T-helper 2 cell treated with Interferon-gamma antibody and Interleukin-4, amounts not matched to agents 5 μg/mL and 100 μg/mL, for 36 hours (primary cell): ENCODE data around the gene NFKB2.

Experiments
- DNase-seq: peaks from one replicate; pipeline ENCODE4 v3.0.0; 2021; ENCODE audit warnings: low spot score
- H3K27ac Mint-ChIP-seq: one replicate; pipeline ENCODE4 v1.8.0; 2021; ENCODE audit warnings: mild to moderate bottlenecking, mixed read lengths
- H3K27me3 Mint-ChIP-seq: one replicate; pipeline ENCODE4 v1.8.0; 2021; ENCODE audit warnings: low read depth, mixed read lengths
- H3K36me3 Mint-ChIP-seq: one replicate; pipeline ENCODE4 v1.8.0; 2021; ENCODE audit warnings: low read depth, mixed read lengths
- H3K4me1 Mint-ChIP-seq: one replicate; pipeline ENCODE4 v1.8.0; 2021; ENCODE audit warnings: low read depth, mixed read lengths
- H3K4me3 Mint-ChIP-seq: one replicate; pipeline ENCODE4 v1.8.0; 2022; ENCODE audit warnings: mild to moderate bottlenecking, moderate library complexity, mixed read lengths
- H3K9me3 Mint-ChIP-seq: one replicate; pipeline ENCODE4 v1.8.0; 2021; ENCODE audit warnings: mixed read lengths

The NFKB2 gene

GRCh38 chr10:102400076-102400475 lies 4.6 kb downstream of the NFKB2 start:
- Mint-ChIP-seq H3K4me1 (peaks cover 21% of the 10 kb centered on the region), H3K9me3 (no peaks in the 10 kb centered on the region), H3K27me3 (no peaks in the 10 kb centered on the region), H3K36me3 (peaks cover 49% of the 10 kb centered on the region), H3K27ac (no peak overlapping the region), H3K4me3 (peak overlapping the region; percentile 64)
- DNase-seq, result no peak

GRCh38 chr10:102400598-102401341 lies 5.3 kb downstream of the NFKB2 start:
- no peak overlapping the region for H3K4me3 Mint-ChIP-seq
- H3K36me3 Mint-ChIP-seq, result peaks cover 47% of the 10 kb centered on the region
- H3K4me1 Mint-ChIP-seq, result peaks cover 21% of the 10 kb centered on the region

GRCh38 chr10:102401342-102401654 lies 5.8 kb downstream of the NFKB2 start:
- Mint-ChIP-seq H3K9me3 (no peaks in the 10 kb centered on the region), H3K27me3 (no peaks in the 10 kb centered on the region), H3K27ac (no peak overlapping the region), H3K36me3 (peaks cover 43% of the 10 kb centered on the region), H3K4me1 (peaks cover 17% of the 10 kb centered on the region), H3K4me3 (no peak overlapping the region)
- no peak for DNase-seq

More at GRCh38 chr10:102400598-102401341, 5.3 kb downstream of the NFKB2 start:
- no peak for DNase-seq
- Mint-ChIP-seq H3K27ac (no peak overlapping the region), H3K9me3 (no peaks in the 10 kb centered on the region), H3K27me3 (no peaks in the 10 kb centered on the region)

- Mint-ChIP-seq H3K36me3 (peaks cover 37% of the 10 kb centered on the region), H3K4me3 (no peak overlapping the region), H3K4me1 (peaks cover 12% of the 10 kb centered on the region), H3K9me3 (no peaks in the 10 kb centered on the region), H3K27ac (no peak overlapping the region), H3K27me3 (no peaks in the 10 kb centered on the region)
- no peak for DNase-seq
Measured at GRCh38 chr10:102401735-102402511, 6.4 kb downstream of the NFKB2 start.

- Mint-ChIP-seq H3K27ac (no peak overlapping the region), H3K4me1 (peaks cover 8% of the 10 kb centered on the region), H3K36me3 (peaks cover 32% of the 10 kb centered on the region), H3K4me3 (no peak overlapping the region), H3K9me3 (no peaks in the 10 kb centered on the region), H3K27me3 (no peaks in the 10 kb centered on the region)
- no peak for DNase-seq
Measured at GRCh38 chr10:102402512-102402896, 7.0 kb downstream of the NFKB2 start.

- Mint-ChIP-seq H3K9me3 (no peaks in the 10 kb centered on the region), H3K27me3 (peaks cover 3% of the 10 kb centered on the region), H3K4me3 (no peak overlapping the region), H3K4me1 (peaks cover 4% of the 10 kb centered on the region), H3K36me3 (peaks cover 26% of the 10 kb centered on the region), H3K27ac (no peak overlapping the region)
- DNase-seq, result no peak
Measured at GRCh38 chr10:102403115-102403514, 7.6 kb downstream of the NFKB2 start.

- peaks cover 19% of the 10 kb centered on the region for H3K36me3 Mint-ChIP-seq
- H3K27me3 Mint-ChIP-seq, result peaks cover 9% of the 10 kb centered on the region
- H3K4me3 Mint-ChIP-seq, result no peak overlapping the region
- DNase-seq, result no peak
- no peak overlapping the region for H3K27ac Mint-ChIP-seq
- no peaks in the 10 kb centered on the region for H3K9me3 Mint-ChIP-seq
- H3K4me1 Mint-ChIP-seq, result peaks cover 7% of the 10 kb centered on the region
Measured at GRCh38 chr10:102404361-102405107, 9.0 kb downstream of the NFKB2 start.

- H3K9me3 Mint-ChIP-seq, result no peaks in the 10 kb centered on the region
- no peak overlapping the region for H3K4me3 Mint-ChIP-seq
- H3K27ac Mint-ChIP-seq, result no peak overlapping the region
- peaks cover 13% of the 10 kb centered on the region for H3K4me1 Mint-ChIP-seq
- no peak for DNase-seq
- peaks cover 15% of the 10 kb centered on the region for H3K36me3 Mint-ChIP-seq
- H3K27me3 Mint-ChIP-seq, result peaks cover 15% of the 10 kb centered on the region
Measured at GRCh38 chr10:102405108-102405571, 9.6 kb downstream of the NFKB2 start.

- Mint-ChIP-seq H3K27ac (no peak overlapping the region), H3K4me1 (peaks cover 14% of the 10 kb centered on the region), H3K27me3 (peaks cover 17% of the 10 kb centered on the region), H3K9me3 (no peaks in the 10 kb centered on the region), H3K36me3 (peaks cover 10% of the 10 kb centered on the region), H3K4me3 (no peak overlapping the region)
- no peak for DNase-seq
Measured at GRCh38 chr10:102405632-102406031, 10.1 kb downstream of the NFKB2 start.

GRCh38 chr10:102406815-102407214 lies 11.3 kb downstream of the NFKB2 start:
- Mint-ChIP-seq H3K27ac (no peak overlapping the region), H3K4me1 (peaks cover 22% of the 10 kb centered on the region), H3K9me3 (no peaks in the 10 kb centered on the region), H3K4me3 (no peak overlapping the region), H3K36me3 (peaks cover 4% of the 10 kb centered on the region), H3K27me3 (peaks cover 28% of the 10 kb centered on the region)
- no peak for DNase-seq

- DNase-seq, result no peak
- no peaks in the 10 kb centered on the region for H3K36me3 Mint-ChIP-seq
- H3K9me3 Mint-ChIP-seq, result no peaks in the 10 kb centered on the region
- H3K4me1 Mint-ChIP-seq, result peaks cover 22% of the 10 kb centered on the region
- no peak overlapping the region for H3K27ac Mint-ChIP-seq
- H3K27me3 Mint-ChIP-seq, result peaks cover 28% of the 10 kb centered on the region
- H3K4me3 Mint-ChIP-seq, result peak overlapping the region; percentile 70
Measured at GRCh38 chr10:102407425-102408130, 12.1 kb downstream of the NFKB2 start.

- peaks cover 27% of the 10 kb centered on the region for H3K4me1 Mint-ChIP-seq
- H3K9me3 Mint-ChIP-seq, result no peaks in the 10 kb centered on the region
- no peaks in the 10 kb centered on the region for H3K36me3 Mint-ChIP-seq
- H3K27ac Mint-ChIP-seq, result no peak overlapping the region
- peaks cover 31% of the 10 kb centered on the region for H3K27me3 Mint-ChIP-seq
- DNase-seq, result no peak
- peak overlapping the region; percentile 70 for H3K4me3 Mint-ChIP-seq
Measured at GRCh38 chr10:102408131-102408727, 12.7 kb downstream of the NFKB2 start.
